LNCaP clone FGC (cell line): Measurements from ENCODE around the gene OSR1.
"Not testable (repeated sequence)": the region's sequence is repeated elsewhere in the genome, so short reads cannot be mapped to it uniquely, and the experiment has no call there.

Experiments
- DNase-seq: peaks from one replicate; pipeline ENCODE4 v3.0.0-alpha.2; 2011; ENCODE audit warnings: low read depth
- H3K4me3 ChIP-seq: 2 replicates; pipeline ENCODE4 v1.5.1; 2011; ENCODE audit warnings: mild to moderate bottlenecking, low read depth, low read length, control low read depth
- CTCF ChIP-seq: IDR thresholded peaks from 2 replicates; pipeline ENCODE4 v1.5.1; 2012; ENCODE audit warnings: mild to moderate bottlenecking; ENCODE audit not compliant: control insufficient read depth, insufficient read depth; ENCODE audit errors: extremely low read depth

OSR1 gene

GRCh38 chr2:19321946-19322345 lies 36.5 kb downstream of the OSR1 start:
- no peak overlapping the region for H3K4me3 ChIP-seq
- DNase-seq = no peak
- TF ChIP-seq CTCF = no peak

- no peak overlapping the region for H3K4me3 ChIP-seq
- TF ChIP-seq CTCF = no peak
- no peak for DNase-seq
Observed at GRCh38 chr2:19320813-19321212, 37.6 kb downstream of the OSR1 start.

GRCh38 chr2:19319698-19320097 lies 38.7 kb downstream of the OSR1 start:
- no peak for TF ChIP-seq CTCF
- DNase-seq = no peak
- H3K4me3 ChIP-seq = no peak overlapping the region

GRCh38 chr2:19319064-19319463 lies 39.4 kb downstream of the OSR1 start:
- no peak for TF ChIP-seq CTCF
- no peak overlapping the region for H3K4me3 ChIP-seq
- DNase-seq = no peak

GRCh38 chr2:19313553-19313952 lies 44.9 kb downstream of the OSR1 start:
- TF ChIP-seq CTCF = no peak
- no peak overlapping the region for H3K4me3 ChIP-seq
- no peak for DNase-seq

- TF ChIP-seq CTCF = 0 out of 2 replicates have a peak, but pooled peaks have one; percentile 9
- H3K4me3 ChIP-seq = no peak overlapping the region
- DNase-seq = no peak
Observed at GRCh38 chr2:19312949-19313348, 45.5 kb downstream of the OSR1 start.

- not testable (repeated sequence) for DNase-seq, H3K4me3 ChIP-seq
Observed at GRCh38 chr2:19306065-19306464, 52.4 kb downstream of the OSR1 start.

GRCh38 chr2:19305400-19306055 lies 52.9 kb downstream of the OSR1 start:
- not testable (repeated sequence) for H3K4me3 ChIP-seq, DNase-seq
